IMR-90 (cell line): ENCODE measurements around the gene GPC6. TPM values are rescaled to one million over a fixed set of nuclear protein-coding genes. Genes with fewer than 3 reads are reported as not detected.

Experiments used
- ATAC-seq: fragments of 200-7000 bp; cut with Tn5 transposase; 2 replicates; pipeline ENCODE4 v1.9.1; 2020; ENCODE audit warnings: low read depth, mild to moderate bottlenecking, moderate library complexity
- BruUV-seq: library from RNA; stranded (reverse); fragments of 400-500 nt; replicated peaks from 2 replicates; lab custom pipeline; 2021; lab: Mats Ljungman, UMichigan
- CTCF ChIA-PET: fragments of 300-600 bp; formaldehyde crosslinking; extraction: SDS; loops from one replicate; lab custom pipeline; 2021; ENCODE audit warnings: antibody characterized with exemption; lab: Yijun Ruan, JAX
- POLR2A ChIA-PET: fragments of 300-600 bp; sonication (Branson Sonifier 250); formaldehyde crosslinking; loops from one replicate; lab custom pipeline; 2022; ENCODE audit warnings: antibody characterized with exemption; ENCODE audit not compliant: unreplicated experiment; lab: Charles Lee
- DNase-seq: peaks from one replicate; pipeline ENCODE4 v3.0.0; 2013
- H2AFZ ChIP-seq: replicated peaks from 2 replicates; pipeline ENCODE3; 2013; ENCODE audit warnings: low read length, mild to moderate bottlenecking; ENCODE audit not compliant: poor library complexity
- H2AK5ac ChIP-seq: 2 replicates; pipeline ENCODE4 v1.6.1; 2013; ENCODE audit warnings: low read depth, low read length, inconsistent platforms
- H2AK9ac ChIP-seq: replicated peaks from 2 replicates; pipeline ENCODE3; 2013; ENCODE audit warnings: mild to moderate bottlenecking, low read depth, low read length, moderate library complexity; ENCODE audit not compliant: poor library complexity
- H2BK120ac ChIP-seq: 2 replicates; pipeline ENCODE4 v1.6.1; 2013; ENCODE audit warnings: low read depth, low read length, inconsistent platforms
- H2BK15ac ChIP-seq: 3 replicates; pipeline ENCODE4 v1.6.1; 2013; ENCODE audit warnings: low read depth, low read length, inconsistent platforms
- H2BK20ac ChIP-seq: 2 replicates; pipeline ENCODE4 v1.6.1; 2013; ENCODE audit warnings: low read depth, mild to moderate bottlenecking, inconsistent platforms, low read length, moderate library complexity
- H2BK5ac ChIP-seq: 2 replicates; pipeline ENCODE4 v1.6.1; 2013; ENCODE audit warnings: mild to moderate bottlenecking, low read depth, low read length, inconsistent platforms; ENCODE audit not compliant: poor library complexity, severe bottlenecking
- H3K14ac ChIP-seq: replicated peaks from 2 replicates; pipeline ENCODE4 v1.6.1; 2013; ENCODE audit warnings: low read depth, low read length, inconsistent platforms
- H3K18ac ChIP-seq: 2 replicates; pipeline ENCODE4 v1.6.1; 2013; ENCODE audit warnings: low read depth, low read length, control low read depth
- H3K23ac ChIP-seq: 2 replicates; pipeline ENCODE4 v1.6.1; 2013; ENCODE audit warnings: low read depth, low read length, inconsistent platforms
- H3K27ac ChIP-seq: 2 replicates; pipeline ENCODE4 v1.5.1; 2013; ENCODE audit warnings: mild to moderate bottlenecking, control low read depth, low read length; ENCODE audit not compliant: insufficient read depth
- H3K27me3 ChIP-seq: 2 replicates; pipeline ENCODE4 v1.6.1; 2013; ENCODE audit warnings: low read length; ENCODE audit not compliant: control insufficient read depth, insufficient read depth
- H3K36me3 ChIP-seq: 2 replicates; pipeline ENCODE4 v1.6.1; 2013; ENCODE audit warnings: low read length, mixed read lengths; ENCODE audit not compliant: control insufficient read depth, insufficient read depth
- H3K4ac ChIP-seq: 2 replicates; pipeline ENCODE4 v1.6.1; 2013; ENCODE audit warnings: low read depth, low read length, inconsistent platforms
- H3K4me1 ChIP-seq: 2 replicates; pipeline ENCODE4 v1.6.1; 2013; ENCODE audit warnings: low read length, mixed read lengths; ENCODE audit not compliant: control insufficient read depth, insufficient read depth
- H3K4me2 ChIP-seq: 2 replicates; pipeline ENCODE4 v1.6.1; 2013; ENCODE audit warnings: low read depth, mild to moderate bottlenecking, control low read depth, low read length, moderate library complexity
- H3K4me3 ChIP-seq: 2 replicates; pipeline ENCODE4 v1.5.1; 2013; ENCODE audit warnings: low read depth, mild to moderate bottlenecking, control low read depth, low read length, moderate library complexity; ENCODE audit not compliant: insufficient read depth
- H3K56ac ChIP-seq: 2 replicates; pipeline ENCODE4 v1.6.1; 2013; ENCODE audit warnings: low read length, inconsistent platforms; ENCODE audit not compliant: insufficient read depth; ENCODE audit errors: extremely low read depth
- H3K79me1 ChIP-seq, 2 experiments: 2 replicates each; pipeline ENCODE4 v1.6.1; 2013; ENCODE audit warnings: low read length in 2 of 2, inconsistent platforms in 1 of 2, low read depth in 1 of 2
- H3K9ac ChIP-seq: 2 replicates; pipeline ENCODE4 v1.6.1; 2013; ENCODE audit warnings: low read depth, low read length, control low read depth
- H3K9me1 ChIP-seq: 2 replicates; pipeline ENCODE4 v1.6.1; 2013; ENCODE audit warnings: low read length, inconsistent platforms; ENCODE audit not compliant: insufficient read depth
- H3K9me3 ChIP-seq: 2 replicates; pipeline ENCODE4 v1.6.1; 2013; ENCODE audit warnings: low read length; ENCODE audit not compliant: control insufficient read depth, insufficient read depth
- H4K20me1 ChIP-seq: 2 replicates; pipeline ENCODE4 v1.6.1; 2013; ENCODE audit warnings: low read length, inconsistent platforms; ENCODE audit not compliant: insufficient read depth
- H4K5ac ChIP-seq: 2 replicates; pipeline ENCODE4 v1.6.1; 2013; ENCODE audit warnings: mild to moderate bottlenecking, low read depth, low read length, control low read depth
- H4K8ac ChIP-seq, 2 experiments: 2 replicates each; pipeline ENCODE4 v1.6.1; 2013; ENCODE audit warnings: low read depth in 2 of 2, low read length in 2 of 2, control low read depth in 1 of 2, inconsistent platforms in 1 of 2
- H4K91ac ChIP-seq: 2 replicates; pipeline ENCODE4 v1.6.1; 2013; ENCODE audit warnings: low read depth, low read length, inconsistent platforms; ENCODE audit not compliant: insufficient read depth
- ELK1 ChIP-seq: fragments of 150-350 bp; IDR thresholded peaks from 2 replicates; pipeline ENCODE4 v1.6.1; 2016; ENCODE audit warnings: low read depth, mild to moderate bottlenecking, low read length, moderate library complexity, borderline replicate concordance
- FOS ChIP-seq: fragments of 150-350 bp; IDR thresholded peaks from 2 replicates; pipeline ENCODE4 v1.6.1; 2016; ENCODE audit warnings: low read depth, low read length
- NFE2L2 ChIP-seq: fragments of 150-350 bp; IDR thresholded peaks from 2 replicates; pipeline ENCODE4 v1.6.1; 2016; ENCODE audit warnings: low read depth, mild to moderate bottlenecking, low read length
- POLR2A ChIP-seq: IDR thresholded peaks from 2 replicates; pipeline ENCODE4 v1.6.1; 2012; ENCODE audit warnings: mild to moderate bottlenecking, low read depth, low read length
- RAD21 ChIP-seq: IDR thresholded peaks from 2 replicates; pipeline ENCODE4 v1.6.1; 2012; ENCODE audit warnings: low read length, improper control_type of control experiment
- USF2 ChIP-seq: fragments of 150-350 bp; IDR thresholded peaks from 2 replicates; pipeline ENCODE4 v1.6.1; 2017; ENCODE audit warnings: mild to moderate bottlenecking, antibody characterized with exemption, low read length, low read depth
- WGBS, 2 experiments: methylation state at CpG; one replicate each; pipeline versions ENCODE4 v1.1.5 to v1.1.7; 2013; ENCODE audit warnings: missing lambda C conversion rate in 2 of 2; ENCODE audit not compliant: insufficient read length in 1 of 2; ENCODE audit errors: extremely low coverage in 2 of 2; 5-methylcytosine and 5-hydroxymethylcytosine counted together
- dilution Hi-C: fragments of 300-500 bp; cut with HindIII; formaldehyde crosslinking; loops from one replicate; pipeline ENCODE4 v1.14.3; 2018; ENCODE audit warnings: low sequenced_read_pairs; ENCODE audit not compliant: unreplicated experiment
- in situ Hi-C: fragments of 300-500 bp; cut with MboI; formaldehyde crosslinking; loops from 3 replicates; pipeline ENCODE4 v1.14.3; 2019; ENCODE audit warnings: low sequenced_read_pairs, inconsistent platforms, mixed read lengths
- intact Hi-C: fragments of 100-400 bp; cut with micrococcal nuclease; formaldehyde crosslinking; loops from 2 replicates; pipeline ENCODE4 v1.10.0; 2022
- polyA plus RNA-seq, 3 experiments: library from polyadenylated mRNA; depleted of rRNA; stranded (reverse); fragments of >200 nt; gene quantifications; 2 replicates each; pipeline ENCODE4 v1.2.3, GENCODE V29; 2012; ENCODE audit warnings: low replicate concordance in 1 of 3
- total RNA-seq: library from RNA; depleted of rRNA; stranded (reverse); fragments of >200 nt; gene quantifications from 2 replicates; pipeline ENCODE4 v1.2.3, GENCODE V29; 2012

Gene GPC6
- total and polyA plus RNA-seq, 2 of the 4 experiments (the other 2 are of a cell fraction), result 14.9 to 39.4 TPM

- H2AK5ac ChIP-seq, result no peak overlapping the region
- H4K8ac ChIP-seq, result peak overlapping the region; percentile 61 to 84; a peak in 2 of 4 replicates
- in situ Hi-C loops, result no loop called here
- peak; percentile 57 for DNase-seq
- no peak overlapping the region for H2AFZ ChIP-seq
- no peak overlapping the region for H3K4ac ChIP-seq
- H3K36me3 ChIP-seq, result no peaks in the 10 kb centered on the region
- no peak overlapping the region for H3K23ac ChIP-seq
- H3K9ac ChIP-seq, result no peak overlapping the region
- 0 out of 3 replicates have a peak overlapping the region, but pooled peaks have one; percentile 75 for H2BK15ac ChIP-seq
- H4K5ac ChIP-seq, result no peak overlapping the region
- H3K79me1 ChIP-seq, result peaks cover 0 to 3% of the 10 kb centered on the region in 2 experiments; a peak in 1 of 4 replicates
- H3K4me3 ChIP-seq, result no peak overlapping the region
- no TSS peak for BruUV-seq
- H3K4me1 ChIP-seq, result peaks cover 5% of the 10 kb centered on the region
- POLR2A ChIA-PET, result no interaction called here
- no peak overlapping the region for H2BK5ac ChIP-seq
- H2BK20ac ChIP-seq, result no peak overlapping the region
- ATAC-seq, result 0 out of 2 replicates have a peak, but pooled peaks have one; percentile 24
- H3K4me2 ChIP-seq, result no peak overlapping the region
- H2AK9ac ChIP-seq, result no peak overlapping the region
- no CpG with 5 or more reads among the region's 1 CpG for WGBS, 2 experiments
- CTCF ChIA-PET, result interaction anchor here (0.9 kb wide), 1 partner anchor 12 kb away, joined by 3 read pairs; no protein-coding TSS in a partner anchor
- H3K9me1 ChIP-seq, result no peaks in the 10 kb centered on the region
- no peaks in the 10 kb centered on the region for H4K20me1 ChIP-seq
- H3K18ac ChIP-seq, result peak overlapping the region; percentile 79; the same call in 1 of the 2 replicates
- no peak overlapping the region for H4K91ac ChIP-seq
- no peak overlapping the region for H3K27ac ChIP-seq
- no peak for TF ChIP-seq NFE2L2
- no peak for TF ChIP-seq ELK1
- TF ChIP-seq USF2, result no peak
- no peak for TF ChIP-seq POLR2A
- TF ChIP-seq FOS, result no peak
- TF ChIP-seq RAD21, result no peak
- intact Hi-C loops, result no loop called here
- H3K14ac ChIP-seq, result no peak overlapping the region
- H3K27me3 ChIP-seq, result no peaks in the 10 kb centered on the region
- dilution Hi-C loops, result no loop called here
- H3K9me3 ChIP-seq, result no peaks in the 10 kb centered on the region
- no peak overlapping the region for H2BK120ac ChIP-seq
- no peak overlapping the region for H3K56ac ChIP-seq
Measured at GRCh38 chr13:93758575-93758974, 532.0 kb downstream of the GPC6 start.
